Measurements from ENCODE around the gene MCOLN3.

The MCOLN3 gene

GRCh38 chr1:85087659-85088407 is 39.5 kb upstream of the MCOLN3 start:
- FAIRE-seq, result no peak
- no peak for DNase-seq (ENCODE audit: insufficient read length, low spot score)
- no peak for TF ChIP-seq CTCF (IDR thresholded peaks at IDR 0.05; ENCODE audit: insufficient read depth, missing control alignments)

- DNase-seq (ENCODE audit: insufficient read length, low spot score) (no peak), FAIRE-seq (no peak)
- no peak for TF ChIP-seq CTCF (IDR thresholded peaks at IDR 0.05; ENCODE audit: insufficient read depth, missing control alignments)
Observed at GRCh38 chr1:85085417-85085816, 37.1 kb upstream of the MCOLN3 start.

GRCh38 chr1:85078903-85079302 is 30.6 kb upstream of the MCOLN3 start:
- DNase-seq (ENCODE audit: insufficient read length, low spot score) (no peak), FAIRE-seq (no peak)

GRCh38 chr1:85074365-85074964 is 26.2 kb upstream of the MCOLN3 start:
- no peak for FAIRE-seq
- no peak for DNase-seq (ENCODE audit: insufficient read length, low spot score)
- TF ChIP-seq CTCF (IDR thresholded peaks at IDR 0.05; ENCODE audit: insufficient read depth, missing control alignments), result no peak

More at GRCh38 chr1:85078903-85079302, 30.6 kb upstream of the MCOLN3 start:
- TF ChIP-seq CTCF (IDR thresholded peaks at IDR 0.05; ENCODE audit: insufficient read depth, missing control alignments), result peak; percentile 30

GRCh38 chr1:85070972-85071492 is 22.7 kb upstream of the MCOLN3 start:
- FAIRE-seq, result no peak
- DNase-seq (ENCODE audit: insufficient read length, low spot score), result no peak
- TF ChIP-seq CTCF (IDR thresholded peaks at IDR 0.05; ENCODE audit: insufficient read depth, missing control alignments), result no peak

GRCh38 chr1:85068846-85069245 is 20.5 kb upstream of the MCOLN3 start:
- FAIRE-seq (peak; percentile 41), DNase-seq (ENCODE audit: insufficient read length, low spot score) (no peak)
- no peak for TF ChIP-seq CTCF (IDR thresholded peaks at IDR 0.05; ENCODE audit: insufficient read depth, missing control alignments)

GRCh38 chr1:85065550-85065949 is 17.2 kb upstream of the MCOLN3 start:
- TF ChIP-seq CTCF (IDR thresholded peaks at IDR 0.05; ENCODE audit: insufficient read depth, missing control alignments), result no peak
- FAIRE-seq (no peak), DNase-seq (ENCODE audit: insufficient read length, low spot score) (no peak)

Data from D721Med (cell line).